Astrocyte of the spinal cord (primary cell): ENCODE data around the gene SFSWAP.

Experiments
- DNase-seq: peaks from one replicate; pipeline ENCODE4 v3.0.0; 2011; ENCODE audit warnings: low read depth, low spot score
- H3K4me3 ChIP-seq: 2 replicates; pipeline ENCODE4 v1.5.1; 2011; ENCODE audit warnings: low read depth, mild to moderate bottlenecking, low read length, moderate library complexity
- CTCF ChIP-seq: IDR thresholded peaks from 2 replicates; pipeline ENCODE4 v1.5.1; 2012; ENCODE audit warnings: low read depth, mild to moderate bottlenecking, low read length, inconsistent platforms
- in situ Hi-C: cut with HindIII; loops from 2 replicates; pipeline ENCODE4 v1.10.0; 2017; ENCODE audit warnings: low sequenced_read_pairs

The SFSWAP gene

GRCh38 chr12:131721548-131721947 is 10.7 kb downstream of the SFSWAP start:
- no peak for TF ChIP-seq CTCF
- in situ Hi-C loops = no loop called here
- DNase-seq = no peak
- no peak overlapping the region for H3K4me3 ChIP-seq

DNA sequence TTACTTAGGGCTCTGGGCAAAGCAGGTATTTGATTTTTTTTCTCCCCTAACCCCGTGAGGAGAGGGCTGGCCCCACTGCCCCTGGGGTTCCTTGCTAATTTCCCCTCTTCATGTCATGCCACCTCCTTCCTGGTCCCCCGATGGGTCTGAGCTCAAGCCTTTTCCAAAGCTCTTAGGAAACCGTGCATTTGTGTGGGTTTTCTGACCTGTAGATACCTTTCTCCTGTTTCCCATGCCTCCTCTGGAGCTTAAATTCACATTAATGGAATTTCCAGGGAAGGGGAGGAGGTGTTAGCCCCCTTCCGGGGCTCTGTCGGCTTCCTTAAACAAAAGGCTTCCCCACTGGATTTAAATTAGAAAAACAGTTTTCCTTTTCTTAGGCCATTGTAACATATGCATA is 12.6 kb downstream of the SFSWAP start:
- no peak for DNase-seq
- in situ Hi-C loops = no loop called here
- TF ChIP-seq CTCF = no peak
- H3K4me3 ChIP-seq = no peak overlapping the region

DNA sequence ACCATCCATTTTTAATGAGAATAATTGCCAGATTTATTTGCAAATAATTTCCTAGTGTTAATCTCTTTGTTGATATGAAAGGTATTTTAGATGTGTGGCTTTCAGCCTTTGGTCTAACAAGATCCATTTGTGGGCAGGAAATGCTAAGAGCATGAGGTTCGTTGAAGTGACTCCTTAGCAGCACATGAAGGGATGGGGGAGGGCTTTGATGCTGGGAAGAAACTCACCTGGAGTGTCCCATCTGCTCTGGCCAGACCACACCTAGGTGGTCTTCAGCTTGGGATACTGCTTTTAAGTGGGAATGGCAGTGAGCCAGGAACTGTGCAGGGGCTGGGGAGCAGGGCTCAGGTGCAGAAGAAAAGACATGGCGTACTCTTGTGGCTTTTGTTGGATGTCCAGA is 13.6 kb downstream of the SFSWAP start:
- DNase-seq = no peak
- no peak overlapping the region for H3K4me3 ChIP-seq
- in situ Hi-C loops = no loop called here
- TF ChIP-seq CTCF = no peak

- TF ChIP-seq CTCF = no peak
- DNase-seq = no peak
- in situ Hi-C loops = no loop called here
- no peak overlapping the region for H3K4me3 ChIP-seq
These were observed 14.6 kb downstream of the SFSWAP start for GRCh38 chr12:131725503-131725902.

- TF ChIP-seq CTCF = no peak
- in situ Hi-C loops = no loop called here
- no peak for DNase-seq
- no peak overlapping the region for H3K4me3 ChIP-seq
These were observed 17.8 kb downstream of the SFSWAP start for GRCh38 chr12:131728720-131729119.

- in situ Hi-C loops = no loop called here
- no peak for TF ChIP-seq CTCF
These were observed 18.5 kb downstream of the SFSWAP start for GRCh38 chr12:131729254-131729955.

More at GRCh38 chr12:131729254-131729955, 18.5 kb downstream of the SFSWAP start:
- no peak overlapping the region for H3K4me3 ChIP-seq
- no peak for DNase-seq
